Measurements from ENCODE around the gene ICE2.
A peak's percentile ranks its signal among the peaks of the same experiment; 100 is the strongest.
"Not testable (repeated sequence)": the region's sequence is repeated elsewhere in the genome, so short reads cannot be mapped to it uniquely, and the experiment has no call there.

The ICE2 gene

GRCh38 chr15:60405399-60405798 lies 73.5 kb downstream of the ICE2 start:
- no peak for DNase-seq

- DNase-seq = not testable (repeated sequence)
Observed at GRCh38 chr15:60404351-60404750, 74.6 kb downstream of the ICE2 start.

- DNase-seq = no peak
Observed at GRCh38 chr15:60400944-60401343, 78.0 kb downstream of the ICE2 start.

DNA sequence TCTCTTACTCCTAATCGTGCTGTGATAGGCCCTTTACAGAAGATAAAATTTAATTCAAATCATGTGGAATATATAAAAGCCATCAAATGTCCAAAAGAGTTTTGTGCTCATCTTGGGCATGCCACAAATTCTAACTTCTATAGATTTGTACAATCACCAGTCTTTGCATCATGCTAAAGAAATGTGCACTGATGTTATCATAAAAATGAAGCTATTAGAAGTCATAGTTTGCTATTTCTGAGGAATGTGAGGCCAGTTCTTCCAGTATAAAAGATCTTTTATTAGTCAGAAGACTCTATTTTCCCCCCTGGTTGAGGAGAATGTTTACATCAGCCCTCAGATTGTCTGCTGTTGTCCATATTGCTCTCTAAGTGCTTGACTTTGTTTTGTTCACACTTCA lies 79.0 kb downstream of the ICE2 start:
- DNase-seq = no peak

GRCh38 chr15:60399246-60399915 lies 79.6 kb downstream of the ICE2 start:
- DNase-seq = peak in 1 of 4 experiments; percentile 11

DNA sequence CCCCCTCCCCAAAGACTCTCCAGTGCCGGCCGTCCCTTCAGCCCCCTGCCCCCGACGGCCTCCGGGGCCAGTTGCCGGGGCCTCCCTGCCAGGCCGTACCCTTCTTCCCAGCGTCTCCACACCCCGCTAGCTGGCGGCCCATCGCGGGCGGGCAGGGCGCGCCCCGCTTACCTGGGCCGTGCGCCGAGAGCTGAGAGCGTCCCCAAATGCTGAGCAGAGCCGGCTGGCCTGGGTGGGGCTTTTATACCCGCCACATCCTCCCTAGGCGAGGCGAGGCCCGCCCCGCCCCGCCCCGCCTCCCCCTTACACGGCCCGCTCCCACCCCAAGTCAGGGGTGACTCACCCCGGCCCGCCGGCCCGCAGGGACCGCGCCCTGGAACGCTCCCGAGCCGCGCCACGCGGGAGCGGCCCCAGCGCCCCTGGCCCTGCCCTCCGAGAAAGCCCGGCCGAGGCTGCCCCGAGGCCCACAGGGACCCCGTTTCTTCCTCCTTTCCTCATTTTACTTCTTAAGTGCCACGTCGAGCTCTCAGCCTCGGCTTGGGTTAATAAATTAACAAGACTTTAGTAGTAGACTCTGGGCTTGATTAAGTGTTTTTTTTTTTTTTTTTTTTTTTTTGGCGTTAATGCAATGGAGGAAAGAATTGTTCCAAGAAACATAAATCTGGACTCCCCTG lies 81.0 kb downstream of the ICE2 start, which contains the start of gene ANXA2:
Gene ANXA2 (minus strand): TSS at position 215 of the 674 bp plus-strand sequence. CDS start 11,911 bp downstream, outside the sequence.
- DNase-seq = peak; percentile 31 to 79 (median 50)

DNA sequence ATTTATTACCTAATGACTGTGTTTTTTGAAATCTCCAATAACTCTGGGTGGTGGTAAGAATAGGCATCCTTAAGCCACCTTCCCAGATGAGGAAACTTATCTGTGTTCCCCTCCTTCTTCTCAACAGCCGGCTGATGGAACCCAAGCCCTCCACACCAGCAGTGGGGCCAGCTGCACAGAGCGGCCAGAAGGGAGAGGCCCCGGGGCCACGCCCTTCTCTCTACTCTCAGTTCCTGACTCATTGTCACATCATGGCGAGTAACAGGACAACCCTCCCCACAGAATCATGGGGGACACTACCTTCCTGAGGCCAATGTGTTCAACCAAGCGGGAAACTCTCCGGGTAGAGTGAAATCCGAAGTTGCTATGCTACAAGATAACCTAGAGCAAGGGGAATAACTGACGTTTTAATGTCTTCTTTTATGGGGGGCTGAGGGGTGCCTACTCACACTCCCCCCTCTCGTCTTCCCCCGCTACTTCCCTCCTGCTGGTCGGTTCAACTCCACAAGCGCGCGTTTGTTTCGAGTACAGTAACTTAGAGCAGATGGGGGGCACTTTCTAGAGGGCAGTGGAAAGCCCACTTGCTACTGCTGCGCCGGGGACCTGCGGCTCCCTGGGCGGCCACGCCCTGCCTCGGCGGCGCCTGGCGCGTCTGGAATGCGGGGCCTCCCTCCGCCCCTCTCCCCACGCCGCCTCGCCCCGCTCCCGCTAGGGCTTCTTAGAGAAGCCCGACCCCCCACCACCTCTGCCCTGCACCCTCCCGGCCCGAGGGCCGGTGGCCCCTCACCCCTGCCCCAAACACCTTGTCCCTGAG lies 81.8 kb downstream of the ICE2 start:
- DNase-seq = peak in 1 of 4 experiments; percentile 3

- DNase-seq = no peak
Observed at GRCh38 chr15:60396560-60396957, 82.4 kb downstream of the ICE2 start.

DNA sequence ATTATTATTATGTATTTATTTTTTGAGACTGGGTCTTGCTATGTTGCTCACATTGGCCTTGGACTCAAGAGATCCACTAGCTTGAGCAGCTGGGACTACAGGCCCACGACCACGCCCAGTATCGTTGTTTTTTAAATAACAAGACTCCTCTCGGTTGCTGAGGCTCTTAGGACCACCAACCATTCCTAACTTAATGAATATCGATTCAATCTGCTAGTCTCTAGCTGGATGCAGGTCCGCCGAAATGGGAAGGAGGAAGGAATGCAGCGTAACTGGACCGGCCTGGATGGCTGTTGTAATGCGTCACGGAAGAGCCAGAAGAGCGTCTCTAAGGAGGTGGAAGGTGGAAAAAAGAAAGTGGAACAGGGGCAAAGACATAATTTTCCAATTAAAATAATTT lies 82.8 kb downstream of the ICE2 start:
- DNase-seq = no peak

- DNase-seq = no peak
Observed at GRCh38 chr15:60395276-60396011, 83.5 kb downstream of the ICE2 start.

GRCh38 chr15:60394689-60395097 lies 84.2 kb downstream of the ICE2 start:
- DNase-seq = no peak

DNA sequence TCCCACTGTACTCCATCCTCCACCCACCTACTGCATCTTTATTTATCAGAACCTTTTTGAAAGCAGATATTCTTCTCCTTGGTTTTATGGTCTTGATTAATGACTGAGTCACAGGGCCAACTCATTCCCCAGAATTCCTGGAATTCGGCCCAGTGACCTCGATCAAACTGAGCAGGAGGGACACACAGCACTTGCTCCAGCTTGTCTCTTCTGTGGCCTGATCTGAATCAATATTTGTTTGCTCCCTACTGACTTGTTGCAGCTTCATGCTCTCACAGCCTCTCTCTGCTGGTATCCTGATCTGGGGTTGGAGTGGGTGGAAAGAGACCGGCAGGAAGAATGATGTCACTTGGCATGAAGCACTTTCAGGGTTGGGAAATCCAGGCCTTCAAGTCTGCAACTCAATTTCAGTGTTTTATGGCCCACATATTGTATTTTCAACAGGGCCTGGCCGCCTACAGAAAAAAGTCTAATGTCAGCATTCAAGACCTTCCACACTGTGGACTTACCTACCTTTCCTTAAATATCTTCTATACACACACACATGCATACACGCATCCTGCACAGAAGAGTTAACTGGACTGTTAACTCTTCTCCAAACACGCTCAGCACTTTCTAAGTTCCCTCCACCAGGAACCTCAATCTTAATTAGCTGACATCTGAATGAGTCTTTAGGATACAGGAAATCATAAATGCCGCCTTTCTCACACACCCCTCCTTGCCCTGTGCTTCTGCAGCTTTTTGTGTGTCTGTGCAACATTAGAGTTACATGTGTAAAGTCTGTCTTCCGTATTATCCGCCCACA lies 85.8 kb downstream of the ICE2 start:
- no peak for DNase-seq

DNA sequence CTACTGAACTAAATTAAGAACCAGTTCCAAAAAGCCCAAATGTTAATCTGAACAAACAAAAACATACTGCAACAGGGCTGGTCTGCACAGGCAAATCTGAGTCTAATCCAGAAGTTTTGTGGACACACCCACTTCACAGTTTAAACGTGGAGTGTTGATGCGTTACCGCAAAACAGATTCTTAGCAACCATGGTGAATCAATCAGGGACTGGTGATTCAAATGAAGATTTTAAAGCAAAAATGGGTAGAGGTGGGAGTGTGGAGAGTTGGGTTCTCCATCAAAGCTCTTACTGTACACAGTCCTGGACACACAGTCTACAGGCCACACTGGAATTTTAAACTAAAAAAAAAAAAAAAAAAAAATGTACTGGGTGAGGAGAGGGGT lies 86.3 kb downstream of the ICE2 start:
- DNase-seq = no peak

DNA sequence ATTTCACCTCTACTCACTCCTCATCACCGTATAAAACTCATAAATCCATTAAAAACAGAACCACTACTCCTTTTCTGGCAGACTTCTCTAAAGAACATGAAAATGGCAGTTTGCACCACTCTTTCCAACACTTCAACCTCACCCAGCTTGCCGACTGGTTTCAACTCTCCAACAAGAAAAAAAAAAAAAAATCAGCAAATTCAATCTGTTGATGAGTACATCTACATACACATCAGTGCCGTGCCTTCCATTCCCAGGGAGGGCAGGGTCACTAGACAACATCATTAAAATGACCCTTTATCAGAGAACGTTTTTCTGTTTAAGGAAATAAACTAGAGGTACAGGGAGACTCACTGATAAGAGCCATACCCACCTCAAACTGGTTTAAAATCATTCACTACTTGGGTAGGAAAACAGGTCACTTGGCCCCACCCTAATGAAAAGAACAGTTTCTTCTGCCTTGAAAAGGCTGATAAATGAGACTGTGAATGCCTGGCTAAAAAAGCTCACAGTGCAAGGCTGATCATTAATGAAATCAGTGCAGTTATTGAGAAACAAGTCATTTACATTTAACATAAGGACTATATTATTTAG lies 87.1 kb downstream of the ICE2 start:
- no peak for DNase-seq

- DNase-seq = no peak
Observed at GRCh38 chr15:60390871-60391501, 88.0 kb downstream of the ICE2 start.

DNA sequence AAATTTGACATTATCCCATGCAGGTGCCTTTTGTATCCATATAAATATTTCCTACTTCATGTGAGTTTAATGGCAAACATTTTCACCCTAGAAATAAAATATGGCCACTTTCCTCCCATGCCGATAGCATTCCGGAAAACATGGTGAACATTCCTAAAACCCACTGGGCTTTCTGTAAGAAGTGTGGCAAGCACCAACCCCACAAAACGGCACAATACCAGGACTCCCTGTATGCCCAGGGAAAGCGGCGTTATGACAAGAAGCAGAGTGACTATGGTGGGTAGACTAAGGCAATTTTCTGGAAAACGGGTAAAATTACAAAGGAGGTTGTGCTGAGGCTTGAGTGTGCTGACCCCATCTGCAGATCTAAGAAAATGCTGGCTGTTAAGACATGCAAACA lies 88.7 kb downstream of the ICE2 start:
- no peak for DNase-seq

- DNase-seq = no peak
Observed at GRCh38 chr15:60389261-60390077, 89.5 kb downstream of the ICE2 start.

GRCh38 chr15:60387321-60387720 lies 91.6 kb downstream of the ICE2 start:
- no peak for DNase-seq

DNA sequence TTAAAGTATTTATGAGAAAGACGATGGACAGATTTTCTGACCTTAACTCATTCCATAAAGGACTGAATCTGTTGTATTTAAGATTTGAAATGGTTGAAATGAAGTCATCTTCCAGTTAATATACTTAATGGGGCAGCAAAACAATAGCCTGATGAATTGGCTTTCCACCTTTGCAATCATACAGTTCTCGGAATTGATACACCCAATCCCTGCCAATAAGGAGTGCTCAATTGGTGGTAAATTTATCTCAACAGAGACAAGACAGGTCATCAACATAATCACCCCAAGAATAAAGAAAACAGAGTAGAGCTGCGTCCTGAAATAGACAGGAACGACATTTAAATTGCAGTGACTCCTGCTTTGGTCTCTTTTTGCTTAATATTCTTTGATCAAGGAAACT lies 92.3 kb downstream of the ICE2 start:
- no peak for DNase-seq

All from activated naive CD4-positive, alpha-beta T cell (primary cell).